ENCODE measurements around the gene CARD14. TPM values are rescaled to one million over a fixed set of nuclear protein-coding genes. Genes with fewer than 3 reads are reported as not detected.

Gene CARD14
- total RNA-seq, 1 donor from 2014 or later, result 5.4 TPM

DNA sequence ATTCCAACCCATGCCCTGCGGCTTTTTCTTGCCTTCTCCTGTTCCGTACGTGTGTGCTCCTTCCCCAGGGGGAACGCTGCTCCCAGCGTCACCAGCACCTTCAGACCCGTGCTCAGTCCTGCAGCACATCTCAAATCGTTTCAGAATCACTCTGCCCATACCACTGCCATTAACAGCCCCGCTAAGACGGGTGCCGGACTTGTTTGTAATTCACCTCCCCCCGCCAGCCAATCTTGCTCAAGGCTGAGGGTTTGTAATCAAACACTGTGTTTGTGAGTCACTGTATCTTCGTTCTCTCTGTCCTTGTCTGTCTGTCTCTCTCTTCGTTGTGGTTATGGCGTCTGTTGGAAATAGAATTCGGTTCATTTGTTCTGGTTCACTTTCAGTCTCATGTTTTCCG lies 17.3 kb downstream of the CARD14 start:
- Mint-ChIP-seq H3K4me1 (peaks cover 5% of the 10 kb centered on the region), H3K27me3 (ENCODE audit: low read depth) (no peaks in the 10 kb centered on the region), H3K9me3 (no peaks in the 10 kb centered on the region), H3K27ac (no peak overlapping the region), H3K36me3 (no peaks in the 10 kb centered on the region), H3K4me3 (no peak overlapping the region)
- DNase-seq (ENCODE audit: low spot score in 2 of 2, unreplicated experiment in 2 of 2), result no peak
- TF ChIP-seq, protein P1, sequence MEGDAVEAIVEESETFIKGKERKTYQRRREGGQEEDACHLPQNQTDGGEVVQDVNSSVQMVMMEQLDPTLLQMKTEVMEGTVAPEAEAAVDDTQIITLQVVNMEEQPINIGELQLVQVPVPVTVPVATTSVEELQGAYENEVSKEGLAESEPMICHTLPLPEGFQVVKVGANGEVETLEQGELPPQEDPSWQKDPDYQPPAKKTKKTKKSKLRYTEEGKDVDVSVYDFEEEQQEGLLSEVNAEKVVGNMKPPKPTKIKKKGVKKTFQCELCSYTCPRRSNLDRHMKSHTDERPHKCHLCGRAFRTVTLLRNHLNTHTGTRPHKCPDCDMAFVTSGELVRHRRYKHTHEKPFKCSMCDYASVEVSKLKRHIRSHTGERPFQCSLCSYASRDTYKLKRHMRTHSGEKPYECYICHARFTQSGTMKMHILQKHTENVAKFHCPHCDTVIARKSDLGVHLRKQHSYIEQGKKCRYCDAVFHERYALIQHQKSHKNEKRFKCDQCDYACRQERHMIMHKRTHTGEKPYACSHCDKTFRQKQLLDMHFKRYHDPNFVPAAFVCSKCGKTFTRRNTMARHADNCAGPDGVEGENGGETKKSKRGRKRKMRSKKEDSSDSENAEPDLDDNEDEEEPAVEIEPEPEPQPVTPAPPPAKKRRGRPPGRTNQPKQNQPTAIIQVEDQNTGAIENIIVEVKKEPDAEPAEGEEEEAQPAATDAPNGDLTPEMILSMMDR (IDR thresholded peaks at IDR 0.05; ENCODE audit: unreplicated experiment), result no peak

DNA sequence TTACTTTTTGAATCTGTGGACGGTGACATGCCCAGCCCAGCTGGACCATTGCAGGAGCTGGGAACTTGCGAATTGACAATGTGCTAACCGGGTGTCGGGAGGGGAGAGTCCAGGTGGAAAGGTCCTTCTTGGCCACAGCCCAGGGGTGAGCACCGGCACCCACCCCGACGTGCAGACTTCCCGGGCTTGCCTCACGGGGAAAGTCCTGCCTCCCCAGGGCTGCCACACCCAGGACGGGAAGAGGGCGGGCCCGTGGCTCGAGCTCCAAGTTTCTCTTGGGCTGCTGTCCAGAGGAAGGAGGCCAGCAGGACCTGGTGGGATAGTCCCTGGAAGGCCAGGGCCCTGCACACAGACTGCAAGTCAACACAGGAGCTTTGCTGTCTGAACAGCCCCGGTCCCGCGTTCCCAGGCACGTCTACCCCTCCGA lies 17.7 kb downstream of the CARD14 start:
- Mint-ChIP-seq H3K4me3 (no peak overlapping the region), H3K4me1 (peaks cover 7% of the 10 kb centered on the region), H3K27me3 (ENCODE audit: low read depth) (no peaks in the 10 kb centered on the region), H3K27ac (no peak overlapping the region), H3K36me3 (no peaks in the 10 kb centered on the region), H3K9me3 (no peaks in the 10 kb centered on the region)
- TF ChIP-seq, protein P1 (IDR thresholded peaks at IDR 0.05; ENCODE audit: unreplicated experiment), result no peak
- no peak for DNase-seq (ENCODE audit: low spot score in 2 of 2, unreplicated experiment in 2 of 2)

DNA sequence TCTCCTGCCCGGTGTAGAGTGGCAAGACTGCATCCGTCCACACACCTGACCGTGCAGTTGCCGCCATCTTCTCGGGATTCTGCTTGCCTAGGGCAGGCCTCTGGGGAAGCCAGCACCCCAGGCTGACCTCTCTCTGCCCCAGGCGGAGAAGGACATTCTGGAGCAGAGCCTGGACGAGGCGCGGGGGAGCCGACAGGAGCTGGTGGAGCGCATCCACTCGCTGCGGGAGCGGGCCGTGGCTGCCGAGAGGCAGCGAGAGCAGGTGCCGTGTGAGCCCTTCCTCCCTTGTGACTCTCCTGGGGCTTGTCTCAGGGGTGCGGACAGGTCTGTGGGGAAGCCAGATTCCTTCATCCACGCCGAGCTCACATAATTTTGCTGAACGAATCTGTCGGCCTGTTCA lies 19.8 kb downstream of the CARD14 start:
- Mint-ChIP-seq H3K36me3 (no peaks in the 10 kb centered on the region), H3K4me3 (no peak overlapping the region), H3K27ac (no peak overlapping the region), H3K9me3 (no peaks in the 10 kb centered on the region), H3K4me1 (peaks cover 7% of the 10 kb centered on the region), H3K27me3 (ENCODE audit: low read depth) (no peaks in the 10 kb centered on the region)
- TF ChIP-seq, protein P1 (IDR thresholded peaks at IDR 0.05; ENCODE audit: unreplicated experiment), result no peak
- DNase-seq (ENCODE audit: low spot score in 2 of 2, unreplicated experiment in 2 of 2), result no peak

DNA sequence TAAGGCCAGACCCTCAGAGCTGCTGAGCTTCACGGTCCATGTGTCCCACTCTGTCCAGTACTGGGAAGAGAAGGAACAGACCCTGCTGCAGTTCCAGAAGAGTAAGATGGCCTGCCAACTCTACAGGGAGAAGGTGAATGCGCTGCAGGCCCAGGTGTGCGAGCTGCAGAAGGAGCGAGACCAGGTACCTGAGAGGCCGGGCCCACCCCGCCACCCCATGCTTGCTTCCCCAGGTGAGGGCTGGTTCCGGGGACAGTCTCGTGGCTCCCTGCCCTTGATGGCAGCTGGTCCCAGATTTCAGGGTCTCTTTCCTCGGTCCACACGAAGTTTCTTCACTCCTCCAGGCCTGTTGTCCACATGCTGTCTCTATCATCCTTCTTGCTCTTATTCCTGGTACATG lies 20.9 kb downstream of the CARD14 start:
- no peak overlapping the region for H3K27ac Mint-ChIP-seq
- H3K4me3 Mint-ChIP-seq, result no peak overlapping the region
- peaks cover 7% of the 10 kb centered on the region for H3K4me1 Mint-ChIP-seq
- TF ChIP-seq, protein P1 (IDR thresholded peaks at IDR 0.05; ENCODE audit: unreplicated experiment), result no peak
- H3K27me3 Mint-ChIP-seq (ENCODE audit: low read depth), result no peaks in the 10 kb centered on the region
- DNase-seq (ENCODE audit: low spot score in 2 of 2, unreplicated experiment in 2 of 2), result no peak
- H3K36me3 Mint-ChIP-seq, result no peaks in the 10 kb centered on the region
- no peaks in the 10 kb centered on the region for H3K9me3 Mint-ChIP-seq

DNA sequence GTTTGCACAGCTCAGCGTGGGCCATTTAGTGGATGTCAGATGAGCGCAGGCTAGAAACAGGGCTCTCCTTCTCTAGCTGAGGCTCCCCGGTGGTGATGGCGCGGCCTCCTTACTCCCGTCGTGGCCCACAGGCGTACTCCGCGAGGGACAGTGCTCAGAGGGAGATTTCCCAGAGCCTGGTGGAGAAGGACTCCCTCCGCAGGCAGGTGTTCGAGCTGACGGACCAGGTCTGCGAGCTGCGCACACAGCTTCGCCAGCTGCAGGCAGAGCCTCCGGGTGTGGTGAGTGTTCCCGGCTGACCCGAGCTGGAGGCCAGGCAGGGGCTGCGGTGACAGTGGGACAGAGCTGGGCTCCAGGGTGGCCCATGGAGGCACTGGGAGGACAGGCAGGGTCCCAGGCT lies 21.4 kb downstream of the CARD14 start:
- Mint-ChIP-seq H3K9me3 (no peaks in the 10 kb centered on the region), H3K4me1 (peaks cover 7% of the 10 kb centered on the region), H3K36me3 (no peaks in the 10 kb centered on the region), H3K27me3 (ENCODE audit: low read depth) (no peaks in the 10 kb centered on the region), H3K27ac (no peak overlapping the region), H3K4me3 (no peak overlapping the region)
- TF ChIP-seq, protein P1 (IDR thresholded peaks at IDR 0.05; ENCODE audit: unreplicated experiment), result no peak
- DNase-seq (ENCODE audit: low spot score in 2 of 2, unreplicated experiment in 2 of 2), result no peak

All from mesothelial cell of epicardium (in vitro differentiated cells).